Hepatocyte (in vitro differentiated cells): ENCODE data around the gene HAT1. TPM values are rescaled to one million over a fixed set of nuclear protein-coding genes. Genes with fewer than 3 reads are reported as not detected.

ENCODE experiments used
- DNase-seq: peaks from one replicate; pipeline ENCODE4 v3.0.0-alpha.2; 2016; ENCODE audit warnings: low spot score
- H2AFZ ChIP-seq: fragments of 200-600 bp; sonication (generic); 2 replicates; pipeline ENCODE4 v1.6.0; 2016; ENCODE audit warnings: antibody characterized with exemption, mild to moderate bottlenecking
- H3K27ac ChIP-seq: fragments of 200-600 bp; sonication (generic); 2 replicates; pipeline ENCODE4 v1.5.1; 2016; ENCODE audit warnings: mild to moderate bottlenecking
- H3K27me3 ChIP-seq: fragments of 200-600 bp; sonication (generic); 2 replicates; pipeline ENCODE4 v1.6.1; 2016
- H3K36me3 ChIP-seq: fragments of 200-600 bp; sonication (generic); replicated peaks from 2 replicates; pipeline ENCODE4 v1.5.1; 2016; ENCODE audit warnings: low read depth; ENCODE audit not compliant: insufficient read depth
- H3K4me1 ChIP-seq: fragments of 200-600 bp; sonication (generic); 2 replicates; pipeline ENCODE4 v1.5.1; 2016; ENCODE audit warnings: mild to moderate bottlenecking, moderate library complexity; ENCODE audit not compliant: insufficient read depth
- H3K4me2 ChIP-seq: fragments of 200-600 bp; sonication (generic); 2 replicates; pipeline ENCODE4 v1.6.0; 2016
- H3K4me3 ChIP-seq: fragments of 200-600 bp; sonication (generic); 2 replicates; pipeline ENCODE4 v1.5.1; 2016; ENCODE audit warnings: mild to moderate bottlenecking
- H3K79me2 ChIP-seq: fragments of 200-600 bp; sonication (generic); 2 replicates; pipeline ENCODE4 v1.6.0; 2017; ENCODE audit warnings: mild to moderate bottlenecking
- H3K9me2 ChIP-seq: fragments of 200-600 bp; sonication (generic); replicated peaks from 2 replicates; pipeline ENCODE4 v1.6.0; 2017; ENCODE audit warnings: mild to moderate bottlenecking; ENCODE audit not compliant: insufficient read depth
- H3K9me3 ChIP-seq: fragments of 200-600 bp; sonication (generic); 2 replicates; pipeline ENCODE4 v1.5.1; 2016; ENCODE audit warnings: low read depth, mild to moderate bottlenecking
- H4K20me1 ChIP-seq: fragments of 200-600 bp; sonication (generic); 2 replicates; pipeline ENCODE4 v1.6.0; 2016; ENCODE audit warnings: mild to moderate bottlenecking; ENCODE audit not compliant: insufficient read depth, poor library complexity, severe bottlenecking
- CTCF ChIP-seq: fragments of 200-600 bp; sonication (generic); IDR thresholded peaks from 2 replicates; pipeline ENCODE4 v1.5.1; 2016; ENCODE audit warnings: antibody characterized with exemption, mild to moderate bottlenecking; ENCODE audit not compliant: poor library complexity
- EZH2 ChIP-seq: fragments of 200-600 bp; sonication (generic); IDR thresholded peaks from 2 replicates; pipeline ENCODE4 v1.6.1; 2016; ENCODE audit warnings: antibody characterized with exemption, mild to moderate bottlenecking, borderline replicate concordance
- EZH2phosphoT487 ChIP-seq: fragments of 200-600 bp; sonication (generic); IDR thresholded peaks from one replicate; pipeline ENCODE4 v1.6.1; 2018; ENCODE audit warnings: antibody characterized with exemption, mild to moderate bottlenecking, low read depth, moderate library complexity; ENCODE audit not compliant: unreplicated experiment, severe bottlenecking
- WGBS: methylation state at CpG from one replicate; pipeline ENCODE4 v1.1.6; 2016; ENCODE audit warnings: low lambda C conversion rate; ENCODE audit errors: missing lambda C conversion rate; 5-methylcytosine and 5-hydroxymethylcytosine counted together
- polyA plus RNA-seq: library from polyadenylated mRNA; unstranded; fragments of >200 nt; fragmentation: Nextera tagmentation; extraction: Ambion mirVana; gene quantifications from 2 replicates; pipeline ENCODE4 v1.2.1, GENCODE V29; 2016
- total RNA-seq: library from RNA; depleted of rRNA; stranded (reverse); fragments of >200 nt; gene quantifications from 2 replicates; pipeline ENCODE4 v1.2.3, GENCODE V29; 2014

HAT1 gene
- total and polyA plus RNA-seq, 2 experiments from 2014 or later = 35.3 to 54.3 TPM

GRCh38 chr2:171889808-171890207, 32.5 kb upstream of the HAT1 start:
- H3K4me2 ChIP-seq = no peak overlapping the region
- H2AFZ ChIP-seq = no peak overlapping the region
- no peaks in the 10 kb centered on the region for H3K9me2 ChIP-seq
- DNase-seq = no peak
- H3K36me3 ChIP-seq = no peaks in the 10 kb centered on the region
- H3K4me3 ChIP-seq = no peak overlapping the region
- peaks cover 9% of the 10 kb centered on the region for H3K4me1 ChIP-seq
- H3K9me3 ChIP-seq = no peaks in the 10 kb centered on the region
- TF ChIP-seq EZH2 = no peak
- no peak for TF ChIP-seq CTCF
- no peak for TF ChIP-seq EZH2phosphoT487
- H3K27me3 ChIP-seq = no peaks in the 10 kb centered on the region
- 79% methylated on average over 1 of the region's 1 CpG for WGBS
- H4K20me1 ChIP-seq = no peaks in the 10 kb centered on the region
- no peak overlapping the region for H3K27ac ChIP-seq
- H3K79me2 ChIP-seq = no peaks in the 10 kb centered on the region

- Histone ChIP-seq H3K4me1 (peaks cover 11% of the 10 kb centered on the region), H3K4me3 (peak overlapping the region; percentile 81), H3K27me3 (peaks cover 4% of the 10 kb centered on the region), H3K4me2 (peak overlapping the region; percentile 88), H3K9me2 (no peaks in the 10 kb centered on the region), H2AFZ (peak overlapping the region; percentile 61), H3K9me3 (peaks cover 2% of the 10 kb centered on the region), H3K36me3 (no peaks in the 10 kb centered on the region), H3K79me2 (no peaks in the 10 kb centered on the region), H4K20me1 (no peaks in the 10 kb centered on the region), H3K27ac (peak overlapping the region; percentile 59)
- TF ChIP-seq EZH2 (no peak), CTCF (no peak), EZH2phosphoT487 (no peak)
- DNase-seq = peak; percentile 16
- WGBS = 30% methylated on average over 7 of the region's 7 CpGs
These were observed 29.0 kb upstream of the HAT1 start for GRCh38 chr2:171893196-171893823.

GRCh38 chr2:171893824-171894611, 28.2 kb upstream of the HAT1 start, which contains the start of gene SLC25A12:
Gene SLC25A12 (minus strand): TSS chr2:171894244. CDS start chr2:171894214, 30 bp downstream.
- Histone ChIP-seq H3K36me3 (no peaks in the 10 kb centered on the region), H3K9me2 (no peaks in the 10 kb centered on the region), H4K20me1 (no peaks in the 10 kb centered on the region), H3K79me2 (no peaks in the 10 kb centered on the region), H3K27me3 (peaks cover 4% of the 10 kb centered on the region), H3K4me2 (peak within 1 kb of the TSS; percentile 88), H3K4me1 (peaks cover 11% of the 10 kb centered on the region), H3K27ac (peak within 1 kb of the TSS; percentile 59), H3K4me3 (peak within 1 kb of the TSS; percentile 81), H3K9me3 (peaks cover 3% of the 10 kb centered on the region), H2AFZ (peak within 1 kb of the TSS; percentile 61)
- TF ChIP-seq EZH2 = no peak
- no peak for TF ChIP-seq EZH2phosphoT487
- TF ChIP-seq CTCF = no peak
- 1% methylated on average over 58 of the region's 63 CpGs for WGBS
- DNase-seq = peak; percentile 91
